CD14-positive monocyte (primary cell): ENCODE results near the gene THRB. TPM values are rescaled to one million over a fixed set of nuclear protein-coding genes. Genes with fewer than 3 reads are reported as not detected.
A peak's percentile ranks its signal among the peaks of the same experiment; 100 is the strongest.

Source experiments
- DNase-seq, 3 donors: peaks; one replicate each; pipeline ENCODE4 v3.0.0-alpha.2; 2011 to 2022
- H2AFZ ChIP-seq: 2 replicates; pipeline ENCODE4 v1.6.0; 2012; ENCODE audit warnings: mild to moderate bottlenecking, low read depth, low read length, inconsistent platforms; ENCODE audit not compliant: insufficient read depth, poor library complexity, severe bottlenecking
- H3K27ac ChIP-seq, 2 donors: 1 replicate in 1 of 2; 2 replicates in 1 of 2; pipeline ENCODE4 v1.5.1; 2012 to 2013; ENCODE audit warnings: low read length in 2 of 2, control low read depth in 1 of 2, inconsistent platforms in 1 of 2, low read depth in 1 of 2, mild to moderate bottlenecking in 1 of 2
- H3K27me3 ChIP-seq, 2 donors: one replicate each; pipeline versions ENCODE4 v1.6.0 to v1.6.1; 2011 to 2013; ENCODE audit warnings: low read length in 2 of 2; ENCODE audit not compliant: control insufficient read depth in 2 of 2, insufficient read depth in 2 of 2
- H3K36me3 ChIP-seq, 2 donors: replicated peaks in 1 of 2; 1 replicate in 1 of 2; 2 replicates in 1 of 2; pipeline versions ENCODE4 v1.5.1 to v1.6.1; 2012 to 2013; ENCODE audit warnings: low read length in 2 of 2, control low read depth in 1 of 2, inconsistent platforms in 1 of 2, mild to moderate bottlenecking in 1 of 2; ENCODE audit not compliant: insufficient read depth in 2 of 2, control insufficient read depth in 1 of 2
- H3K4me1 ChIP-seq, 2 donors: 1 replicate in 1 of 2; 2 replicates in 1 of 2; pipeline versions ENCODE4 v1.5.1 to v1.6.1; 2012 to 2013; ENCODE audit warnings: low read length in 2 of 2, control low read depth in 1 of 2, inconsistent platforms in 1 of 2, mild to moderate bottlenecking in 1 of 2, moderate library complexity in 1 of 2; ENCODE audit not compliant: insufficient read depth in 2 of 2, control insufficient read depth in 1 of 2
- H3K4me2 ChIP-seq: replicated peaks from 2 replicates; pipeline ENCODE3; 2012; ENCODE audit warnings: low read length, moderate library complexity, mild to moderate bottlenecking; ENCODE audit not compliant: poor library complexity, severe bottlenecking; ENCODE audit errors: extremely low read depth
- H3K4me3 ChIP-seq, 3 experiments: fragments of 200-600 bp in 1 of 3; sonication (generic) in 1 of 3; replicated peaks in 1 of 3; 1 replicate in 2 of 3; 2 replicates in 1 of 3; pipeline ENCODE4 v1.5.1; 2011 to 2013; ENCODE audit warnings: low read length in 3 of 3, mild to moderate bottlenecking in 3 of 3, control low read depth in 2 of 3, low read depth in 2 of 3, inconsistent platforms in 1 of 3, moderate library complexity in 1 of 3
- H3K79me2 ChIP-seq: 2 replicates; pipeline ENCODE4 v1.6.0; 2012; ENCODE audit warnings: mild to moderate bottlenecking, control low read depth, inconsistent platforms, low read length, moderate library complexity; ENCODE audit not compliant: insufficient read depth
- H3K9ac ChIP-seq: 2 replicates; pipeline ENCODE4 v1.6.0; 2017; ENCODE audit warnings: low read length, mild to moderate bottlenecking; ENCODE audit not compliant: insufficient read depth, poor library complexity, severe bottlenecking
- H3K9me3 ChIP-seq, 2 donors: replicated peaks in 1 of 2; 1 replicate in 1 of 2; 2 replicates in 1 of 2; pipeline versions ENCODE4 v1.5.1 to v1.6.1; 2012 to 2013; ENCODE audit warnings: low read length in 2 of 2, control low read depth in 1 of 2; ENCODE audit not compliant: control insufficient read depth in 1 of 2, insufficient read depth in 1 of 2
- H4K20me1 ChIP-seq: 2 replicates; pipeline ENCODE4 v1.6.0; 2012; ENCODE audit warnings: mild to moderate bottlenecking, low read length, control low read depth, moderate library complexity; ENCODE audit not compliant: insufficient read depth
- H3K27ac Mint-ChIP-seq, 7 donors: one replicate each; pipeline ENCODE4 v1.8.0; 2020; ENCODE audit warnings: mild to moderate bottlenecking in 7 of 7, mixed read lengths in 7 of 7, moderate library complexity in 6 of 7, inconsistent platforms in 2 of 7
- H3K27me3 Mint-ChIP-seq, 3 donors: one replicate each; pipeline ENCODE4 v1.8.0; 2021 to 2022; ENCODE audit warnings: low read depth in 3 of 3, mild to moderate bottlenecking in 3 of 3, mixed read lengths in 3 of 3, moderate library complexity in 3 of 3, inconsistent platforms in 1 of 3
- H3K36me3 Mint-ChIP-seq, 2 donors: one replicate each; pipeline ENCODE4 v1.8.0; 2020; ENCODE audit warnings: mixed read lengths in 2 of 2, inconsistent platforms in 1 of 2, mild to moderate bottlenecking in 1 of 2
- H3K4me1 Mint-ChIP-seq: one replicate; pipeline ENCODE4 v1.8.0; 2020; ENCODE audit warnings: mild to moderate bottlenecking, mixed read lengths
- H3K4me3 Mint-ChIP-seq, 2 donors: one replicate each; pipeline ENCODE4 v1.8.0; 2020; ENCODE audit warnings: mild to moderate bottlenecking in 2 of 2, mixed read lengths in 2 of 2, moderate library complexity in 1 of 2
- H3K9me3 Mint-ChIP-seq, 7 donors: one replicate each; pipeline ENCODE4 v1.8.0; 2020 to 2022; ENCODE audit warnings: mixed read lengths in 7 of 7, mild to moderate bottlenecking in 6 of 7, moderate library complexity in 6 of 7, inconsistent platforms in 2 of 7
- WGBS: methylation state at CpG from one replicate; pipeline ENCODE4 v1.1.5; 2013; ENCODE audit warnings: missing lambda C conversion rate; ENCODE audit not compliant: insufficient coverage; 5-methylcytosine and 5-hydroxymethylcytosine counted together
- intact Hi-C, 2 donors: fragments of 100-400 bp; cut with micrococcal nuclease; formaldehyde crosslinking; loops; one replicate each; pipeline versions ENCODE4 v1.15.0 to v1.15.1; 2023
- polyA plus RNA-seq, 3 donors: library from polyadenylated mRNA; depleted of rRNA in 1 of 3; unstranded in 2 of 3; stranded (reverse) in 1 of 3; fragments of 300-500 nt in 2 of 3; fragments of >200 nt in 1 of 3; fragmentation: Illumina TruSeq in 2 of 3; gene quantifications; 1 replicate in 2 of 3; 2 replicates in 1 of 3; pipeline ENCODE4 v1.2.3, GENCODE V29; 2012 to 2021
- TF ChIP-seq, protein P1 (sequence below): fragments of 200-600 bp; IDR thresholded peaks from one replicate; pipeline ENCODE4 v1.8.0; 2022; ENCODE audit warnings: antibody characterized with exemption, mild to moderate bottlenecking

Gene THRB
- polyA plus RNA-seq, 3 donors = 0.05 TPM; not detected in 2

DNA sequence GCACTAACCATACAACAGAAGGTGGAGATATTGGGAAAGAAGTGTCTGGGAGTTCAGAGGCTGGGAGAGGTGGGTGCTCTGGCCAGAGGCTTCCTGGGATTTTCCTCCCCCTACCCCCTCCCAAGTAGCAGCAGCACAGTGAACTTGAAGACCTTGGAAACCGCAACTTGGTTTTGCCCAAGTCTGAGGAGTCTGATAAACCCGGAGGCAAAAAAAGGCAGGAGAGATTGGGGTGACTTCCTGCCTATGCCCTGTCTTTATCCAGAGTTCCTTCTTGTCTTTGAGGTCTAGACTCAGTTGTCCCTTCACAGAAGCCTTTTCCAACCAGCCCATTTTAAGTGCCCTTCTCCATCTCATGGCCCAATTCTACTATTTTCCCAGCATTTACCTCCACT is 25.4 kb upstream of the THRB start:
- TF ChIP-seq, protein P1, sequence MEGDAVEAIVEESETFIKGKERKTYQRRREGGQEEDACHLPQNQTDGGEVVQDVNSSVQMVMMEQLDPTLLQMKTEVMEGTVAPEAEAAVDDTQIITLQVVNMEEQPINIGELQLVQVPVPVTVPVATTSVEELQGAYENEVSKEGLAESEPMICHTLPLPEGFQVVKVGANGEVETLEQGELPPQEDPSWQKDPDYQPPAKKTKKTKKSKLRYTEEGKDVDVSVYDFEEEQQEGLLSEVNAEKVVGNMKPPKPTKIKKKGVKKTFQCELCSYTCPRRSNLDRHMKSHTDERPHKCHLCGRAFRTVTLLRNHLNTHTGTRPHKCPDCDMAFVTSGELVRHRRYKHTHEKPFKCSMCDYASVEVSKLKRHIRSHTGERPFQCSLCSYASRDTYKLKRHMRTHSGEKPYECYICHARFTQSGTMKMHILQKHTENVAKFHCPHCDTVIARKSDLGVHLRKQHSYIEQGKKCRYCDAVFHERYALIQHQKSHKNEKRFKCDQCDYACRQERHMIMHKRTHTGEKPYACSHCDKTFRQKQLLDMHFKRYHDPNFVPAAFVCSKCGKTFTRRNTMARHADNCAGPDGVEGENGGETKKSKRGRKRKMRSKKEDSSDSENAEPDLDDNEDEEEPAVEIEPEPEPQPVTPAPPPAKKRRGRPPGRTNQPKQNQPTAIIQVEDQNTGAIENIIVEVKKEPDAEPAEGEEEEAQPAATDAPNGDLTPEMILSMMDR = no peak
- H3K36me3 ChIP-seq = no peaks in the 10 kb centered on the region
- H3K9me3 ChIP-seq = peaks cover 0 to 6% of the 10 kb centered on the region in 2 donors
- Mint-ChIP-seq H3K4me1 (peaks cover 20% of the 10 kb centered on the region), H3K36me3 (peaks cover 0 to 4% of the 10 kb centered on the region in 2 donors), H3K27ac (no peak overlapping the region), H3K27me3 (peaks cover 44 to 68% (median 52%) of the 10 kb centered on the region in 3 donors), H3K9me3 (peaks cover 0 to 16% (median 0%) of the 10 kb centered on the region in 7 donors), H3K4me3 (peak overlapping the region in 1 of 2 donors; percentile 69)
- no peak for DNase-seq
- no peak overlapping the region for H2AFZ ChIP-seq
- no peak overlapping the region for H3K4me3 ChIP-seq
- H3K4me2 ChIP-seq = no peak overlapping the region
- no peaks in the 10 kb centered on the region for H3K79me2 ChIP-seq
- H3K4me1 ChIP-seq = peaks cover 13 to 17% of the 10 kb centered on the region in 2 donors
- WGBS = 93% methylated on average over 2 of the region's 2 CpGs
- no peak overlapping the region for H3K9ac ChIP-seq
- H4K20me1 ChIP-seq = no peaks in the 10 kb centered on the region
- H3K27ac ChIP-seq = no peak overlapping the region
- intact Hi-C loops = no loop called here
- H3K27me3 ChIP-seq = peaks cover 54 to 63% of the 10 kb centered on the region in 2 donors

DNA sequence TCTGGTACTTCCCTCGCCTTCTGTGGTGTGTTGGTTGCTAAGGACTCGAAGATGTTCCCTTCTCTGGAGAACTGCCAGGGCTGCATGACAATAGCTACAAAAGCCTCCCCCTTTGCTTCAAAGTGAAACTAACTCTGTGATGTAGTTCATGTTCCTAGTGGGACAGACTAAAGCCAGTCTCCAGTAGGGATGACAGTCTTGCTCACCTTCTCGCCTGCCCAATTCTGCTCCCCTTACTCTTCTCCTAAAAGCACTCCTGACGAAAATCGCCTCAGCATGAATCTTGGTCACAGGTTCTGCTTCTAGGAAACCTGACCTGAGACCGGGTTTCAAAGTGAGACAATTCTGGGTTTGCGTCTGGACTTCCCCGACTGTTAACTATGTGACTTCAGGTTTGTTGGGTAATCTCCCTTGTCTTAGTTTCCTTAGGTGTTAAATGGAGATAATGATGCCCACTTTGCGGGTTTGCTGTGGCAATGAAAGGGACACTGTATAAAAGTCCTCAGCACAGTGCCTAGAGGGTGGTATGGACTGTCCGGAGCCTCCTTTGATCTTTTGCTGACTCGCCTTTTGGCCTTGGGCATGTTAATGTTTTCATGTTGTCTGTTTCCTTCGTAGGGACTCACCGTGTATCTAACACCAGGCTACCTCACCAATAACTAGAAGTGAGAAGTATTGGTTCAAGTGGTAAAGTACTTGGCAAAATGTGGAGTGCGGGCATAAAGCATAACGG is 24.9 kb upstream of the THRB start:
- Mint-ChIP-seq H3K27ac (no peak overlapping the region), H3K27me3 (peaks cover 42 to 64% (median 50%) of the 10 kb centered on the region in 3 donors), H3K9me3 (peaks cover 0 to 16% (median 0%) of the 10 kb centered on the region in 7 donors), H3K4me3 (peak overlapping the region; percentile 7 to 69), H3K36me3 (peaks cover 0 to 4% of the 10 kb centered on the region in 2 donors), H3K4me1 (peaks cover 20% of the 10 kb centered on the region)
- Histone ChIP-seq H3K27me3 (peaks cover 51 to 63% of the 10 kb centered on the region in 2 donors), H2AFZ (no peak overlapping the region), H3K4me1 (peaks cover 13 to 17% of the 10 kb centered on the region in 2 donors), H3K36me3 (no peaks in the 10 kb centered on the region), H3K27ac (no peak overlapping the region), H3K79me2 (no peaks in the 10 kb centered on the region), H3K9me3 (peaks cover 0 to 6% of the 10 kb centered on the region in 2 donors), H3K9ac (no peak overlapping the region), H3K4me3 (no peak overlapping the region), H4K20me1 (no peaks in the 10 kb centered on the region), H3K4me2 (no peak overlapping the region)
- TF ChIP-seq, protein P1 = no peak
- WGBS = 85% methylated on average over 6 of the region's 15 CpGs
- peak in 1 of 3 donors; percentile 11 for DNase-seq
- intact Hi-C loops = no loop called here
